VCaP (cell line): ENCODE results near the gene MICU1.

Source experiments
- H3K27ac ChIP-seq: fragments of 450-650 bp; 2 replicates; pipeline ENCODE4 v1.5.1; 2017
- CTCF ChIP-seq: fragments of 450-650 bp; conservative IDR thresholded peaks from 2 replicates; pipeline ENCODE4 v1.5.1; 2017; ENCODE audit warnings: mild to moderate bottlenecking, moderate library complexity

The MICU1 gene

GRCh38 chr10:72425133-72425532 lies 200.7 kb downstream of the MICU1 start:
- H3K27ac ChIP-seq, result no peak overlapping the region

GRCh38 chr10:72424561-72424960 lies 201.3 kb downstream of the MICU1 start:
- no peak overlapping the region for H3K27ac ChIP-seq
- no peak for TF ChIP-seq CTCF

More at GRCh38 chr10:72425133-72425532, 200.7 kb downstream of the MICU1 start:
- TF ChIP-seq CTCF, result no peak

- no peak overlapping the region for H3K27ac ChIP-seq
- TF ChIP-seq CTCF, result no peak
Observed at GRCh38 chr10:72423426-72423825, 202.5 kb downstream of the MICU1 start.

- H3K27ac ChIP-seq, result no peak overlapping the region
- no peak for TF ChIP-seq CTCF
Observed at GRCh38 chr10:72421885-72422540, 203.9 kb downstream of the MICU1 start.

- TF ChIP-seq CTCF, result no peak
Observed at GRCh38 chr10:72419241-72419640, 206.6 kb downstream of the MICU1 start.

GRCh38 chr10:72418679-72419078 lies 207.2 kb downstream of the MICU1 start:
- no peak for TF ChIP-seq CTCF
- no peak overlapping the region for H3K27ac ChIP-seq

More at GRCh38 chr10:72419241-72419640, 206.6 kb downstream of the MICU1 start:
- H3K27ac ChIP-seq, result no peak overlapping the region

- H3K27ac ChIP-seq, result no peak overlapping the region
- no peak for TF ChIP-seq CTCF
Observed at GRCh38 chr10:72417971-72418370, 207.9 kb downstream of the MICU1 start.
